NT2/D1 (cell line): ENCODE results near the gene CEP85.

Experiments
- SUZ12 ChIP-seq: IDR thresholded peaks from 2 replicates; pipeline ENCODE4 v1.6.1; 2011; ENCODE audit not compliant: insufficient read length, insufficient read depth; ENCODE audit errors: extremely low read depth
- YY1 ChIP-seq: IDR thresholded peaks from 2 replicates; pipeline ENCODE4 v1.6.1; 2011; ENCODE audit not compliant: insufficient read length, insufficient read depth
- ZNF274 ChIP-seq: IDR thresholded peaks from 2 replicates; pipeline ENCODE4 v1.6.1; 2011; ENCODE audit warnings: mild to moderate bottlenecking, low read depth, low read length

DNA sequence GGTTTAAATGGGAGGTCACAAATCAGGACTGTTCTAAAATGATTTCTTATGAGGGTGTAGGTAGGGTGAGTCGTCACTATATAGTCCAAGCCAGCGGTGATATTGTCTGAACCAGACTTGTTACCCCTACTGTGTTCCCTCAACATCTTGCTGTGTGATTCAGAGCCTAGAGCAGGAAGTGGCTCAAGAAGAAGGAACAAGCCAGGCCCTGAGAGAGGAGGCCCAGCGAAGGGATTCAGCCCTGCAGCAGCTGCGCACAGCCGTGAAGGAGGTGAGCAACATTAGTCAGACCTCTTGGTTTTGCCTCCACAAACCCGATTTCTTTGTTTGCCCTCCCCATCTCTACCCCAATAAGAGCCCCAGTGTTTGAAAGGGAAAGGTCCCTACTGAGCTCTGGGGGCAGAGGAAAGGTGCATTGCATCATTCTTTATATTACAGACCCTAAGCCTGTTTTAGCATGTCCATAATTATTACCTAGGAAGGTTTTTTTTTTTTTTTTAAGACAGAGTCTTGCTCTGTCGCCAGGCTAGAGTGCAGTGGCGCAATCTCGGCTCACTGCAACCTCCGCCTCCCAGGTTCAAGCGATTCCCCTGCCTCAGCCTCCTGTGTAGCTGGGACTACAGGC is 40.9 kb downstream of the CEP85 start:
- TF ChIP-seq YY1 = no peak
- no peak for TF ChIP-seq SUZ12
- TF ChIP-seq ZNF274 = no peak
